ENCODE data around the gene SH2D6.

GRCh38 chr2:85459771-85460170, 41.3 kb downstream of the SH2D6 start:
- TF ChIP-seq CTCF (IDR thresholded peaks at IDR 0.05 in 8 of 11, conservative IDR thresholded peaks at IDR 0.05 in 3 of 11) (no peak), POLR2A (IDR thresholded peaks at IDR 0.05) (no peak), POLR2AphosphoS5 (IDR thresholded peaks at IDR 0.05) (no peak)
